Panc1 (cell line): ENCODE measurements around the gene DNASE1L2. TPM values are rescaled to one million over a fixed set of nuclear protein-coding genes. Genes with fewer than 3 reads are reported as not detected.

Experiments
- ATAC-seq: fragments of 200-7000 bp; cut with Tn5 transposase; 2 replicates; pipeline ENCODE4 v1.9.1; 2020; ENCODE audit warnings: mild to moderate bottlenecking, moderate library complexity
- BruUV-seq: library from RNA; stranded (reverse); fragments of 400-500 nt; replicated peaks from 2 replicates; lab custom pipeline; 2021; lab: Mats Ljungman, UMichigan
- CTCF ChIA-PET: fragments of 300-600 bp; sonication (Branson Sonifier 250); formaldehyde crosslinking; loops from one replicate; lab custom pipeline; 2022; ENCODE audit warnings: antibody characterized with exemption; lab: Charles Lee
- POLR2A ChIA-PET: fragments of 300-600 bp; sonication (Branson Sonifier 250); formaldehyde crosslinking; loops from one replicate; lab custom pipeline; 2022; ENCODE audit warnings: antibody characterized with exemption; lab: Charles Lee
- DNase-seq: peaks from one replicate; pipeline ENCODE4 v3.0.0-alpha.2; 2010; ENCODE audit warnings: low read depth, low spot score
- H3K27ac ChIP-seq: 2 replicates; pipeline ENCODE4 v1.5.1; 2011; ENCODE audit warnings: mild to moderate bottlenecking, low read length, inconsistent platforms
- H3K27me3 ChIP-seq: fragments of 200-500 bp; sonication (Bioruptor generic); 2 replicates; pipeline ENCODE4 v1.6.0; 2014; ENCODE audit warnings: low read length, inconsistent platforms; ENCODE audit not compliant: control insufficient read depth, insufficient read depth
- H3K36me3 ChIP-seq: fragments of 200-500 bp; sonication (Bioruptor generic); 2 replicates; pipeline ENCODE4 v1.5.1; 2014; ENCODE audit warnings: inconsistent platforms, mild to moderate bottlenecking, low read length, moderate library complexity; ENCODE audit not compliant: control insufficient read depth, insufficient read depth
- H3K4me1 ChIP-seq: 2 replicates; pipeline ENCODE4 v1.5.1; 2011; ENCODE audit warnings: inconsistent platforms, mild to moderate bottlenecking, low read length, moderate library complexity; ENCODE audit not compliant: control insufficient read depth, insufficient read depth
- H3K4me3 ChIP-seq, 2 experiments: 2 replicates each; pipeline ENCODE4 v1.5.1; 2011 to 2012; ENCODE audit warnings: low read depth in 2 of 2, low read length in 2 of 2, mild to moderate bottlenecking in 2 of 2, inconsistent platforms in 1 of 2, moderate library complexity in 1 of 2
- H3K9me3 ChIP-seq: fragments of 200-500 bp; sonication (Bioruptor generic); 2 replicates; pipeline ENCODE4 v1.5.1; 2014; ENCODE audit warnings: low read depth, mild to moderate bottlenecking, inconsistent platforms, low read length, moderate library complexity; ENCODE audit not compliant: control insufficient read depth, insufficient read depth
- CTCF ChIP-seq: fragments of 450-650 bp; IDR thresholded peaks from 2 replicates; pipeline ENCODE4 v1.5.1; 2017; ENCODE audit warnings: mild to moderate bottlenecking
- POLR2AphosphoS5 ChIP-seq: IDR thresholded peaks from 2 replicates; pipeline ENCODE4 v1.6.1; 2012; ENCODE audit warnings: mild to moderate bottlenecking, low read depth, low read length, moderate library complexity
- REST ChIP-seq, 2 experiments: IDR thresholded peaks; 2 replicates each; pipeline ENCODE4 v1.6.1; 2011 to 2012; ENCODE audit warnings: low read depth in 2 of 2, control low read depth in 1 of 2, low read length in 1 of 2, mild to moderate bottlenecking in 1 of 2, moderate library complexity in 1 of 2; ENCODE audit not compliant: insufficient read depth in 1 of 2
- SIN3A ChIP-seq: IDR thresholded peaks from 2 replicates; pipeline ENCODE4 v1.6.1; 2012; ENCODE audit warnings: low read depth, mild to moderate bottlenecking, low read length, moderate library complexity, borderline replicate concordance; ENCODE audit not compliant: insufficient read depth
- TCF7L2 ChIP-seq: IDR thresholded peaks from 2 replicates; pipeline ENCODE4 v1.6.1; 2011; ENCODE audit warnings: mild to moderate bottlenecking, low read depth, low read length, inconsistent platforms
- in situ Hi-C: cut with HindIII; loops from 2 replicates; pipeline ENCODE4 v1.10.0; 2016; ENCODE audit warnings: low sequenced_read_pairs, low pct_unique_long_range_greater_than_20kb
- intact Hi-C: fragments of 100-400 bp; cut with micrococcal nuclease; formaldehyde crosslinking; loops from one replicate; pipeline ENCODE4 v1.10.0; 2022; ENCODE audit not compliant: unreplicated experiment
- total RNA-seq: library from RNA; stranded (reverse); gene quantifications from one replicate; pipeline ENCODE4 v1.2.1, GENCODE V29; 2021; ENCODE audit not compliant: unreplicated experiment

The DNASE1L2 gene
- total RNA-seq, 1 experiment from 2014 or later, result 4.4 TPM

GRCh38 chr16:2235234-2235651 is 1.0 kb upstream of the DNASE1L2 start:
- no peaks in the 10 kb centered on the region for H3K27me3 ChIP-seq
- in situ Hi-C loops, result no loop called here
- H3K36me3 ChIP-seq, result no peaks in the 10 kb centered on the region; the same call in 1 of the 2 replicates
- no peak overlapping the region for H3K27ac ChIP-seq
- CTCF ChIA-PET, result no interaction called here
- DNase-seq (no peak), ATAC-seq (no peak)
- TF ChIP-seq REST (IDR thresholded peaks at IDR 0.05; ENCODE audit: insufficient read depth in 1 of 2, low read depth in 2 of 2, low read length in 1 of 2), result 0 out of 4 replicates have a peak, but pooled peaks of 1 of the 2 experiments have one; percentile 40
- TF ChIP-seq CTCF, result no peak
- H3K4me1 ChIP-seq, result peaks cover 8% of the 10 kb centered on the region
- BruUV-seq, result no TSS peak
- POLR2A ChIA-PET, result no interaction called here
- H3K9me3 ChIP-seq, result no peaks in the 10 kb centered on the region
- intact Hi-C loops, result no loop called here
- no peak overlapping the region for H3K4me3 ChIP-seq

GRCh38 chr16:2235695-2236336 is 428 bp upstream of the DNASE1L2 start:
- TF ChIP-seq POLR2AphosphoS5, result no peak
- no peak for TF ChIP-seq SIN3A
- no peak for TF ChIP-seq TCF7L2
- no peak for TF ChIP-seq REST (IDR thresholded peaks at IDR 0.05; ENCODE audit: insufficient read depth in 1 of 2, low read depth in 2 of 2, low read length in 1 of 2)
- TF ChIP-seq CTCF, result no peak
- CTCF ChIA-PET, result no interaction called here
- no peaks in the 10 kb centered on the region for H3K9me3 ChIP-seq
- ATAC-seq (peak; percentile 6), DNase-seq (no peak)
- no peak overlapping the region for H3K27ac ChIP-seq
- no peak overlapping the region for H3K4me3 ChIP-seq
- POLR2A ChIA-PET, result no interaction called here
- intact Hi-C loops, result no loop called here
- H3K36me3 ChIP-seq, result no peaks in the 10 kb centered on the region; the same call in 1 of the 2 replicates
- peaks cover 8% of the 10 kb centered on the region for H3K4me1 ChIP-seq
- no peaks in the 10 kb centered on the region for H3K27me3 ChIP-seq
- in situ Hi-C loops, result no loop called here
- BruUV-seq, result no TSS peak
